ACHN (cell line): ENCODE results near the gene ADAM12.

Experiments used
- DNase-seq: peaks from one replicate; pipeline ENCODE4 v3.0.0-alpha.2; 2015
- in situ Hi-C: cut with HindIII; loops from 2 replicates; pipeline ENCODE4 v1.10.0; 2017; ENCODE audit warnings: low sequenced_read_pairs, low pct_ligation_motif_present, low pct_unique_long_range_greater_than_20kb

Gene ADAM12

DNA sequence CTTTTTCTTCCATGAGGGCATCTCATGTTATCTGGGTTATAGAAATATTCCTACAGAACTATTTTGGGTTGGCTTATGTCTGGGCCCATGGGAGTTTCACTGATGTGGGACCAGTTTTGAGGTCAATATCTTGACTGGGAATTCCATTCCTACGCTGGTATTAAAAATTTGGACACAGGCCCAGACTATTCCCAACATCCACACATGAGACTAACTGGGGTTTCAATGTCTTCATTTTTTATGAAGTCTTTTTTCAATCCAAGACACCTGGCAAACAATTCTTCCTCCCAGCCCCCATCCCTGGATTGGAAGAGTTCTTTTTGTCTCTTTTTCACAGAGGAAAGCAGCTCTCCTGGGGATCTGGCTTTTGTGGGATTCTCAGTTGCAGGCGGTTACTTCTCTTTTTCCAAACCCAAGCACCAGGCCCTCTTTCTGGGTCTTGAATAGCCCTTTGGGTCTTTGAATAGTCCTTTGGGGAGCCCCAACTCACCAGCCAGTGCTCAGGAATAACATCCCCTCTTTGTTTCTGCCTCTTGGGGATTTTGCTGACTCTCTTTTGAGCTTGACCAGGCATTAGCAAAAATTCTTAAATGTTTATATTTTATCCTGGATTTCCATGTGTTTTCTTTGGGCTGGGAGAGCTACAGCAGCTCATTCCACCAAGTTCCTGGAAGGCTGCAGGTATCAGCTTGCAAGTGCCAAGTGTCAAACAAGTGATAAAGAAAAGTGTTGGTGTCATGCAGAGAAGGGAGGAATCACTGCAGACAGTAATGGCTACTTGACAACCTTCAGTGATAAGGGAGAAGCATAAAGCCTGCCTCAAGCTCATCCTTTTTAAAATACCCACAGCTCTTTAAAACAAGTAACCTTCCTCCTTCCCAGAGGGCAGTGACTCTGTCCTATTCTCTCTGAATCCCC lies 234.3 kb downstream of the ADAM12 start:
- in situ Hi-C loops = no loop called here
- no peak for DNase-seq

DNA sequence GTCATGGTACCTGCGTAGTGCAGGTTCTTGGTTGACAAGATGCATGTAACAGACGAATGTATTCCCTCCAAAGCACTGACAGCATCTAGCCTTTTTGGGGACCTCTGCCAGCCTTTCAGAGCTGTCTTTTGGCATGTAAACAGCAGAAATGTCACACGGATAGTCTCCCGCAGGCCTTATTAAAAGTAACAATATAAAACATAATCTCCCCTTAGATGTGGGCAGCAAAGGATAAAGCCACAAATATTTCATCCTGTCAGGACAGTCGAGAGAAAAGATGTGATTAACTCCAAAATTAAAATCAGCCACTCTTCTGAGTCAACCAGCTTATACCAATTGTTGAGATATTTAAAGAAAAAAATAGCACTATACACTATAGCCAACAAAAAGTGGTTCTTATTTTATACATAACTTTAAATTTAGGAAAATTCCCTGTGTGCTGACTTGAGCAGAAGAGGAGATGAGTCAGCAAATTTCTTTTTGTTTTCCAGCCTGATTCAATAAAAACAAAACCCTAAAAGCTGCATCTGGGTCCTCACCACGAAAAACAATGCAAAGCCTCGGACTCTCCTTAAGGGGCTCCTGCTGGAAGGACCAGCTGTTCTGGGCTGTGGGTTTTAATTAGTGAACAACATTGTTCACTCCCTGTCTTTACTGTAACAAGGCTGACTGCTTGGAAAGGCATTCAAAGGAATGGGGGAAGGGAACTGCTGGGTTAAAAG lies 240.2 kb downstream of the ADAM12 start:
- DNase-seq = no peak
- in situ Hi-C loops = no loop called here

DNA sequence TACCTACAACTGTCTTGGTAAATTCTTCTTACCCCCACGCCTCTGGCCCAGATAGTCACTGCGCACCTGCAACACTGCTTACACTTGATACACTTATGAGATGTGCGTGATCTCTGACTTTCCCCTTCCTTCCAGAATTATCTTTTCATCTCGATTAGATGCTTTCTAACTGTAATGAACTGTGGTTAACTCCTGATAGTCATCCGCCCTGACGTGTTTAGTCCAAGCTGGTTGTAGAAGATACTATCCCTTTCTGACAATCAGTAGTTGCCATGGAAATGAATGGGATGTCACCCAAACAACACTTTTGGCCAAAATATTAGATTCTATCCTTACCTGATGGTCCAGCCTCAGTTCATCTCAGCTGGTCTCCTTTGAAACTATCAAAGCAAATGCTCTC lies 241.5 kb downstream of the ADAM12 start:
- in situ Hi-C loops = no loop called here
- DNase-seq = no peak

DNA sequence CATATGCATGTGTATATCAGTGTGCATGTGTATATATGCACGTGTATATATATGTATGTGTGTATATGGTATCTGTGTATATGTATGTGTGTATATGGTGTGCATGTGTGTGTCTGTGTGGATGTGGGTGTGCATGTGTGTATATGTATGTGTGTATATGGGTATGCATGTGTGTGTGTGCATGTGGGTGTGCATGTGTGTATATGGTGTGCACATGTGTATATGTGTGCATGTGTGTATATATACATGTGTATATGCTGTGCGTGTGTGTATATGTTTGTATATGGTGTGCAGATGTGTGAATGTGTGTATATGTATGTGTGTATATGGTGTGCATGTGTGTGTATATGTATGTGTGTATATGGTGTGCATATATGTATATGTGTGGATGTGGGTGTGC lies 245.2 kb downstream of the ADAM12 start:
- in situ Hi-C loops = no loop called here
- DNase-seq = no peak

DNA sequence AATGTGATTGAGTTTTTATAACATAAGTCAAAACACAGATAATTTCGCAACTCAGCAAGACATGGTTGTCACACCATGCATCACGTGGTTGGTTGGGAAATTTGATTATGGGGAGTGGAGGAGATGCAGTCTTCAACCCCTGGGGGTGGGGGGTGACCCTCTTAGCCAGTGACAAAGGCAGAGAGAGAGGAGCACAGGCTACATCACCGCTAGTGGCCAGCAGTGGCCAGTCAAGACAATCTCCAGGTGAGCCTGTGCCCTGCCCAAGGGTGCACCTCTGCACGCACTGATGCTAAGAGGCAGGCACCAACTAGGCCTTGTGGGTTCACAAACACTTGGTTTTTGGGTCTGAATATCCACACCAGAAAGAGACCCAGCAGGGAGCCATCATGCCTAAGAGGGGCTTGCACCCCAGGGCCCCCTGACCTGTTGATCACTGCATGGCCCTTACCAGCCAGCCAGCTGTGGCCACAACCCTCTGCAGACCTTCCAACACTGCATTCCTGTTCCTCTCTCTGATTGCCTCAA lies 247.5 kb downstream of the ADAM12 start:
- in situ Hi-C loops = no loop called here
- no peak for DNase-seq

DNA sequence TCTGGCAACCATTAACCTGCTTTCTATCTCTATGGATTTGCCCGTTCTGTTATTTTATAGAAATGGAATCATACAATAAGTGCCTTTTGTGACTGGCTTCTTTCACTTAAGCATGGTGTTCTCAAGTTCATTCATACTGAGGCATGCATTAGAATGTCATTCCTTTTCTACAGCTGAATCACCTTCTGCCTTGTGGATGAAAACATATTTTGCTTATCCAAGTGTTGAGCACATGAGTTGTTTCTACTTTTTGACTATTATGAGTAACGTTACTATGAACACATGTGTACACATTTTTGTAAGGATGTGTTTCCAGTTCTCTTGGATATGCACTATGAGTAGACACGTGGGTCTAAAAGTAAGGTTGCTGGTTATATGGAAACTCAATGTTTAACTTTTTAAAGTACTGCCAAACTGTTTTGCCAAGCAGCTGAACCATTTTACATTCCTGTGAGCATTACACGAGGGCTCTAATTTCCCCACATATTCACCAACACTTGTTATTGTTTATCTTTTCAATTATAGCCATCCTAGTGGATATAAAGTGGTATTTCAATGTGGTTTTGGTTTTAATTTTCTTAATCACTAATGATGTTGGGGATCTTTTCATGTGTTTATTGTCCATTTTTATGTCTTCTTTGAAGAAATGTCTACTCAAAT lies 250.6 kb downstream of the ADAM12 start:
- in situ Hi-C loops = no loop called here
- DNase-seq = no peak

DNA sequence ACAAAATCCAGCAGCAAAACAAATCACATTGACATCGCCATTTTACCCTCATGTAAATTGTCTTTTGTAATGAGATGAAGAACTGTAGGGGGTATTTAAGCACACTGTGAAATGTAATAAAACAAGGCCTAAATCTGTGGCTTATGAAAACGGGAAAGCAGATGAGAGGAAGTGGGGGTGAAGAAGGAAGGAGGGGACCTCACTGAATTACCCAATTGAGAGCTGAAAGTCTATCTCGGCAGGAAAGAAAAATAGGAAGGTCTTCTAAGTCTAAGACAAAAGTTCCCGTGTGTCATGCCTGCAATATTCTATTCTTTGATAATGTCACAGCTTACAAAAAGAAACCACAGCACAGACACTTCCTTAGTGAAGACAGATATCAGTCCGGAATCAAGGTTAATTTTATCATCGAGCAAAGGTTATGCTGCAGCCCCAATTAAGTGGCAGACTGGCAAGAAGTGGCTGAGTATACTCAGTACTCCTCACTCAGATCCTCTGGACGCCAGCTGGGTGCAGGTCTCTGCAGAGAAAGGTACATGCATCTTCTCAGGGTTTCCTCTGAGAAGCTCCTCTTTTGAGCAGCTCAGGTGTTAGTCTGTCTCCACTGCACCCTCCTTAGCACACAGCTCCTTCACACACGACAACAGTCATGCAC lies 252.2 kb downstream of the ADAM12 start:
- no peak for DNase-seq
- in situ Hi-C loops = no loop called here

DNA sequence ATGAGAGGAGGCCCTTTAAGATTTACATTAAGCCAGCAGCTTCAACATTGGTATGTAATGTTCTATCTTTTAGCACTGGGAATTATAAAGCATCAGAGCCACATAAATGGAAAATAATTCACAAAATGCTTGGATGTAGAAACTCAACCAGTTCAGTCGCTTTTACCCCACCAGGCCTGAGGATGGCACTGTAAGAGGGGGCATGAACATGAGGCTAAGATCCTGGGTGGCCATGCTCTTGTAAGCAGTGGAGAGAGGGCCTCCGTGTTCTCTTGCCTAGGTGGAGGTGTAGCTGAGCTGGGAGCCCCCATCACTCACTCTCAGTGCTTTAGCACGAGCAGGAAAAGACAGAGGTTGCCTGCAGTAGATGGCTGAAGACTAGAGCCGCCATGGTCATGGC lies 253.1 kb downstream of the ADAM12 start:
- in situ Hi-C loops = no loop called here
- peak; percentile 38 for DNase-seq

DNA sequence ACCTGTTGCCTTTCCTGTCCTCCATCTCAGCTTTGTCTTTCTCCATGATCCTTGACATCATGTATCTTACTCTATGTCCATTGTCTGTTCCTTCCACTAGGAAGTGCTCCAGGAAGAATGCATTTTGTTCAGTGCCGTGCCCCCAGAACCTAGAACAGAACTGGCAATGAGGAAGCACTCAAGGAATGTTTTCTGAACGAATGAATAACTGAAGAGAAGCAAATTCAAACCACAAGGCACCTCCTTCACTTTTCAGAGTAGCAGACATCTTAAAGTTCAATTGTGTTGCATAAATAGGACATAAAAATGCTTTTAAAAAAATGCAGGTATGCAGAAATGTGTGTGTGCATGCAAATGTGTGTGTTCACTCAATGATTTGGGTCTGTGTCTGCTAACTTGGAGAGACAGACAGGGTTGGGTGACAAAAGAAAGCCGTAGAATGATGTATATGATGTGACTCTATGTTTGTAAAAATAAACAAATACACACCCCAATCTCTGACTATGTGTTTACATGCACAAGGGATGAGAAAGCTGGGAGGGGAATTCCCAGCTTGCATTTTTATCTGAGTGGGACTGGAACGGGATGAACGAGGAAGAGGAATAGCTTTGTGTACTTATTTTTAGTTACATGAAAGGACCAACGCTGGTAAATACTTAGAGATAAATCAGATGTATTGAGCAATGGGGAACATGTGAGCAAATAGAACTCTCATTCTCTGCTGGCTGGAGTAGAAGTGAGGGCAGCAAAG lies 254.2 kb downstream of the ADAM12 start:
- DNase-seq = no peak
- in situ Hi-C loops = no loop called here

DNA sequence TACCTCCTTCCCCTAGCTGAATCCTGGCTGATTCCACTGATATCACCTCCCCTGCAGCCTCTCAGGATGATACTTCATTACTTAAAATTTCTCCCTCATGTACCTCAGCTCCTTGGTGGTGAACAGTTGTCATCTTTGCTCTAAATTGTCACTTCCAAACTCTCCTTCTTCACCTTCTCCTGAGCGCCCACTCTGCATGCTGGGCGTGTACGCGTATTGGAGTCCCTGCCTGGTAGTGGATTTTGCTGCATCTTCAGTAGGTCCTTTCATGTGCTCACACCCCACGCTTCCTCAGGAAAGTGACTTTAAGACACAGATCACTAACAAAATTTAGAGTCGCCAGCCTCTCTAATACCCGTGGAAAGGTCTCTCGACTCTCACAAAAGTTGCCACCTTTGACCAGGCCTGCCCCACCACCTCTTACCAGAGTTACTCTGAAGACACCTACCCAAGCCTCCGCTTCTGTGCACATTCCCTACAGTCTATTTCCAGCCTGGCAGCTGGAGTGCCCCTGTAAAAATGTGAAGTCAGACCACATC lies 255.1 kb downstream of the ADAM12 start:
- in situ Hi-C loops = no loop called here
- no peak for DNase-seq

DNA sequence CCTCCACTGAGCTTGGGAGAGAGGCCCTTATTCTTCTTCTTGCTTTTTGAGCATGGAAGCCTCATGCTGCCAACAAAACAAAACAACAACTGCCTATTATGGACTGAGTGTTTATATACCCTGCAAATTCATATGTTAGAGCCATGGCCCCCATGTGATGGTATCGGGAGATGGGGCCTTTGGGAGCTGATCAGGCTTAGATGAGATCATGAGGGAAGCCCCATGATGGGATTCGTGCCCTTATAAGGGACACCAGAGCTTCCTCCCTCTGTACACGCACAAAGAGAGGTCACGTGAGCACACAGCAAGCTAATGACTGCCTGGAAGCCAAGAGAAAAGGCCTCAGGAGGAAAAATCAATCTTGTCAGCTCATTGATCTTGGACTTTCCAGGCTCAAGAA lies 256.9 kb downstream of the ADAM12 start:
- in situ Hi-C loops = no loop called here
- DNase-seq = no peak

DNA sequence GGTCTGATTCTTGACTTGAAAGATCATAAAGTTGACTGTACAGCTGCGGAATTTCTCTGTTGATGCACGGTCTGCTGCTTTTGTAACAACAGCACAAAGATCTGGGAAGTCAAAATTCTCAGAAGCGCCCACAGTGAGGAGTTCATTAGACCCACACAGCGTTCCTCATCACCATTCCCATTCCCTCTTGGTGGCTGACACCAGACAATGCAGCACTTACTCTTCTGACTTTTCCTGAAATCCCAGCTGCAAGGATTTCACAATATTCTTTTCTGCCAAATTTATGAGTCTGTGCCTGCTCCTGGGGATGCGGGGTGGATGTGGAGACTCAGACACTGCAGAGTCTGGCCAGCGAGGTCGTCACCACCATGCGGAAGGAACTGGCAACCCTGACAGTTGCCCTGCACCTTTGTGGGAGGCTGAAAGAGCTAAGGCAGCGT lies 258.0 kb downstream of the ADAM12 start:
- in situ Hi-C loops = no loop called here
- no peak for DNase-seq

DNA sequence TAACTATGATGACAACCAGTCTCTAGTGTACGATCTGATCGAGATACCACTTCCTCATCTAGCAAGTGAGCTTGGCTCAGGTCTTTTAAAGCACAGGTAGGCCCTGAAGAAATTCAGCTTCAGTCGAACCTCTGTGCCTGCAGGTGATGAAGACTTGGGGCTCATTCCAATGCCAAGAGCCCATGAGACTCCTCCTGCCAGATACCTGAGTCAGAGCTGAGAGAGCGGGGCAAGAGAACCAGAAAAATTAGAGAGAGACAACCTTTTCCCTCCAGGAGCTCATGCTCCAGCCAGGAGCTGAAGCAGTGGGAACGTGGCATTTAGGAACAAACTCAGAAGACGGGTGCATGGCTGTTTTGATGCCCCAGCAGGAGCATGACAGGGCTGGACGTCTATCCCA lies 259.3 kb downstream of the ADAM12 start:
- in situ Hi-C loops = no loop called here
- no peak for DNase-seq

DNA sequence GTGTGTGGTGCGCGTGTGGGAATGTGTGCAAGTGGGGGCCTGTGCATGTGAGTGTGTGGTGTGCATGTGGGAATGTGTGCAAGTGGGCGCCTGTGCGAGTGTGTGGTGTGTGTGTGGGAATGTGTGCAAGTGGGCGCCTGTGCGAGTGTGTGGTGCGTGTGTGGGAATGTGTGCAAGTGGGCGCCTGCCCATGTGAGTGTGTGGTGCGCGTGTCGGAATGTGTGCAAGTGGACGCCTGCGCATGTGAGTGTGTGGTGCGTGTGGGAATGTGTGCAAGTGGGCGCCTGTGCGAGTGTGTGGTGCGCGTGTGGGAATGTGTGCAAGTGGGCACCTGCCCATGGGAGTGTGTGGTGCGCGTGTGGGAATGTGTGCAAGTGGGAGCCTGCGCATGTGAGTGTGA lies 259.7 kb downstream of the ADAM12 start:
- in situ Hi-C loops = no loop called here
- no peak for DNase-seq

DNA sequence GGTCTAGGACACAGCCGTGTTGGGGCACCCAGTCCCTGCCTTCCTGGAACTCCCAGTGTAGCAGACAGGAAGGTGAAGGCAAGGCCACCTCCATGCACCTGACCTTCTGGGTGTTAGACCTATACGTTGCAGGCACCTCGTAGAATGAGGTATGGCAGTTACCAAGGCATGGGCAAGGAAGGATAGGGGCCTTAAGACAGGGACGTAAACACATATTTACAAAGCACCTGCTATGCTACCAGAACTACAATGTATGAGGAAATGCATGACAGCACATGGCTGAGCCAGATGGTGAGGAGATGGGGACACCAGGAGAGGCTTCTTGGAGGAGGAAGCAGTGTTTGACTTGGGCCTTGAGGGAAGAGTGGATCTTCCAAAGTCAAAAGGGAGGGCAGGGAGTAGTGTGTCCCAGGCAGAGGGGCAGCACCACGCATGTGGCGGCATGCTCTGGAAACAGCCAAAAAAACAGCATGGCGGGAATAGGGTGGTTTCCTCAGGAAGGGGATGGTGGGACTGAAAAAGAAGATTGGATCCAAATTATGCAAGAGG lies 260.7 kb downstream of the ADAM12 start:
- in situ Hi-C loops = no loop called here

DNA sequence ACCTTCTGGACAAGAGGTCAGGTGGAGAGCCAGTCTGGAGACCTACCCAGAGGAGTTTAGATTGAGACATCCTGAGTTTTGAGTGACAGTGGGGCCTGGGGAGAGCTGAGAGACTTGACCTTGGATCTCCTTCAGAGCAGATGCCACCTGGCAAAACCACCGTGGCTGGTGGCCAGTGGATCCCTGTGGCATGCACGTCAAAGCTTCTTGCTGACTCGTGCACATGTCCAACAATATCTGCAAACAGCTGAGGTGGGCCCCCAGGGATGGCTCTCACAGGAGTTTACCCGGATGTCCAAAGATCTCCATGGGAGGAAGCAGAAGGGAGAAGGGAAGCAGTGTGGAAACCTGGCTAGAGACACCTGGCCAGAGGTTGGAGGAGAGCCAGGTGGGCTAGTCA lies 261.4 kb downstream of the ADAM12 start:
- in situ Hi-C loops = no loop called here
- DNase-seq = no peak

More for the DNA sequence above, 260.7 kb downstream of the ADAM12 start:
- no peak for DNase-seq

DNA sequence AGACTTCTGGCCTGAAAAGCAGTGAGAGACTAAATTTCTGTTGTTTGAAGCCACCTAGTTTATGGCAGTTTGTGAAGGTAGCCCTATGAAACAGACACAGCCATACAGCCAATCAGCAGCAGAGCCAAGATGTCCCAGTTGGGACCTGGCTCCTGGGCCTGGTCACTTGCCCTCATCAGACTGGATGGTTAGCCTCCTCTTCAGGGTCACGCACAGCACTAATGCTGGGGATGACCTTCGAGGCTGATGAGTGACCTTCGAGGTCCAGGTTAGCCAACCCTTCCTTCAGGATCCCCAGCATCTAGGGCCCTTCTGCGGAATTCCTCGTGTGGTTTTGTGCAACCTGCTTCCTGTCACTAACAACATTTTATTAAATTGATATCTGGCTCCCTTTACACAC lies 262.3 kb downstream of the ADAM12 start:
- in situ Hi-C loops = no loop called here
- DNase-seq = no peak
